Stimulated activated CD8-positive, alpha-beta memory T cell treated with anti-CD3 and anti-CD28 coated beads, Interleukin-2, amount 100 ng/mL, for 48 hours (primary cell): Measurements from ENCODE around the gene ZNG1A.
"Not testable (repeated sequence)": the region's sequence is repeated elsewhere in the genome, so short reads cannot be mapped to it uniquely, and the experiment has no call there.

Experiments used
- DNase-seq, 2 donors: peaks; one replicate each; pipeline ENCODE4 v3.0.0-alpha.2; 2020; ENCODE audit warnings: low read depth in 2 of 2

ZNG1A gene

GRCh38 chr9:98775-99174, 80.1 kb downstream of the ZNG1A start:
- DNase-seq = not testable (repeated sequence)

- DNase-seq = not testable (repeated sequence)
Observed at GRCh38 chr9:94992-95391, 83.9 kb downstream of the ZNG1A start.

- DNase-seq = not testable (repeated sequence)
Observed at GRCh38 chr9:94323-94722, 84.5 kb downstream of the ZNG1A start.

- DNase-seq = not testable (repeated sequence)
Observed at GRCh38 chr9:93909-94308, 84.9 kb downstream of the ZNG1A start.

- not testable (repeated sequence) for DNase-seq
Observed at GRCh38 chr9:90851-91250, 88.0 kb downstream of the ZNG1A start.

- not testable (repeated sequence) for DNase-seq
Observed at GRCh38 chr9:88396-89037, 90.3 kb downstream of the ZNG1A start.

- DNase-seq = not testable (repeated sequence)
Observed at GRCh38 chr9:87860-88259, 91.0 kb downstream of the ZNG1A start.

- DNase-seq = not testable (repeated sequence)
Observed at GRCh38 chr9:87105-87504, 91.8 kb downstream of the ZNG1A start.

GRCh38 chr9:86697-87096, 92.2 kb downstream of the ZNG1A start:
- not testable (repeated sequence) for DNase-seq

- DNase-seq = not testable (repeated sequence)
Observed at GRCh38 chr9:82932-83689, 95.7 kb downstream of the ZNG1A start.

GRCh38 chr9:78333-78732, 100.5 kb downstream of the ZNG1A start:
- not testable (repeated sequence) for DNase-seq

GRCh38 chr9:76389-76788, 102.5 kb downstream of the ZNG1A start:
- not testable (repeated sequence) for DNase-seq

- not testable (repeated sequence) for DNase-seq
Observed at GRCh38 chr9:73900-74525, 104.8 kb downstream of the ZNG1A start.

- not testable (repeated sequence) for DNase-seq
Observed at GRCh38 chr9:73076-73899, 105.6 kb downstream of the ZNG1A start.
